Keratinocyte (primary cell): Measurements from ENCODE around the gene PLEKHH2.

Source experiments
- EZH2 ChIP-seq: IDR thresholded peaks from one replicate; pipeline ENCODE4 v1.6.1; 2012; ENCODE audit warnings: inconsistent platforms, mild to moderate bottlenecking, low read length, moderate library complexity
- TF ChIP-seq, protein P1 (sequence below), 3 experiments: IDR thresholded peaks in 1 of 3; conservative IDR thresholded peaks in 1 of 3; optimal IDR thresholded peaks in 1 of 3; 2 replicates in 2 of 3; 3 replicates in 1 of 3; pipeline versions ENCODE3 to v1.5.1; 2011; ENCODE audit warnings: low read length in 3 of 3, mild to moderate bottlenecking in 3 of 3, moderate library complexity in 2 of 3, control low read depth in 1 of 3, inconsistent platforms in 1 of 3; ENCODE audit not compliant: insufficient read depth in 2 of 3; ENCODE audit errors: extremely low read depth in 1 of 3

DNA sequence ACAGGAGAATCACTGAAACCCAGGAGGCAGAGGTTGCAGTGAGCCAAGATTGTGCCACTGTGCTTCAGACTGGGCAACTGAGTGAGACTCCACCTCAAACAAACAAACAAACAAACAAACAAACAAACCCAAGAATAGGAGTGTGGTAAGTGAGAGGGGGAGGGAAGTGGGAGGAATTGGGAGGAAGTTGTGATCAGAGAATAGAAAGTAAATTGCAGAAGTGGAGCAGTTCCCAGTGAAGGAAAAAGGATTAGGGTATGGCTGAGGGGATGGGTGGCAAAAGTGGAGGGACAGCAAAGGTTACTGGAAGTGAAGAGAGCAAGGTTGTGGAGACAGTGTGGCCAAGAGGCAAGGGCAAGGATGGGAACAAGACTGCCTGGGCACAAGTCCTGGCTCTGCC lies 80.3 kb downstream of the PLEKHH2 start:
- TF ChIP-seq, protein P1, sequence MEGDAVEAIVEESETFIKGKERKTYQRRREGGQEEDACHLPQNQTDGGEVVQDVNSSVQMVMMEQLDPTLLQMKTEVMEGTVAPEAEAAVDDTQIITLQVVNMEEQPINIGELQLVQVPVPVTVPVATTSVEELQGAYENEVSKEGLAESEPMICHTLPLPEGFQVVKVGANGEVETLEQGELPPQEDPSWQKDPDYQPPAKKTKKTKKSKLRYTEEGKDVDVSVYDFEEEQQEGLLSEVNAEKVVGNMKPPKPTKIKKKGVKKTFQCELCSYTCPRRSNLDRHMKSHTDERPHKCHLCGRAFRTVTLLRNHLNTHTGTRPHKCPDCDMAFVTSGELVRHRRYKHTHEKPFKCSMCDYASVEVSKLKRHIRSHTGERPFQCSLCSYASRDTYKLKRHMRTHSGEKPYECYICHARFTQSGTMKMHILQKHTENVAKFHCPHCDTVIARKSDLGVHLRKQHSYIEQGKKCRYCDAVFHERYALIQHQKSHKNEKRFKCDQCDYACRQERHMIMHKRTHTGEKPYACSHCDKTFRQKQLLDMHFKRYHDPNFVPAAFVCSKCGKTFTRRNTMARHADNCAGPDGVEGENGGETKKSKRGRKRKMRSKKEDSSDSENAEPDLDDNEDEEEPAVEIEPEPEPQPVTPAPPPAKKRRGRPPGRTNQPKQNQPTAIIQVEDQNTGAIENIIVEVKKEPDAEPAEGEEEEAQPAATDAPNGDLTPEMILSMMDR (optimal IDR thresholded peaks at IDR 0.05 in 1 of 3, IDR thresholded peaks at IDR 0.05 in 1 of 3, conservative IDR thresholded peaks at IDR 0.05 in 1 of 3; ENCODE audit: extremely low read depth in 1 of 3, insufficient read depth in 2 of 3, low read length in 3 of 3): no peak
- TF ChIP-seq EZH2: no peak
